PC-3 (cell line): ENCODE results near the gene GAB4. TPM values are rescaled to one million over a fixed set of nuclear protein-coding genes. Genes with fewer than 3 reads are reported as not detected.

Source experiments
- ATAC-seq: fragments of 200-7000 bp; cut with Tn5 transposase; 2 replicates; pipeline ENCODE4 v1.9.1; 2020; ENCODE audit warnings: mild to moderate bottlenecking, moderate library complexity
- BruUV-seq: library from RNA; stranded (reverse); fragments of 400-500 nt; replicated peaks from 2 replicates; lab custom pipeline; 2021; lab: Mats Ljungman, UMichigan
- CTCF ChIA-PET: fragments of 300-600 bp; sonication (Branson Sonifier 250); formaldehyde crosslinking; loops from one replicate; lab custom pipeline; 2022; ENCODE audit warnings: antibody characterized with exemption; lab: Charles Lee
- POLR2A ChIA-PET: fragments of 300-600 bp; sonication (Branson Sonifier 250); formaldehyde crosslinking; loops from one replicate; lab custom pipeline; 2022; ENCODE audit warnings: antibody characterized with exemption; ENCODE audit not compliant: unreplicated experiment; lab: Charles Lee
- DNase-seq: peaks from one replicate; pipeline ENCODE4 v3.0.0-alpha.2; 2015
- H2AFZ ChIP-seq: fragments of 300-600 bp; sonication (generic); 2 replicates; pipeline ENCODE4 v1.6.0; 2016; ENCODE audit warnings: antibody characterized with exemption, low read length
- H3F3A ChIP-seq: fragments of 300-600 bp; sonication (generic); one replicate; pipeline ENCODE4 v1.6.0; 2017; ENCODE audit warnings: antibody characterized with exemption, low read length, control low read depth, mild to moderate bottlenecking; ENCODE audit not compliant: unreplicated experiment
- H3K27ac ChIP-seq: fragments of 300-600 bp; sonication (generic); 2 replicates; pipeline ENCODE4 v1.5.1; 2016; ENCODE audit warnings: mild to moderate bottlenecking, low read length
- H3K27me3 ChIP-seq: fragments of 300-600 bp; sonication (generic); 2 replicates; pipeline ENCODE4 v1.6.1; 2016; ENCODE audit warnings: low read length, mixed read lengths
- H3K36me3 ChIP-seq: fragments of 300-600 bp; sonication (generic); 2 replicates; pipeline ENCODE4 v1.6.1; 2016; ENCODE audit warnings: low read depth, mixed run types, low read length, mixed read lengths
- H3K4me1 ChIP-seq: fragments of 300-600 bp; sonication (generic); 2 replicates; pipeline ENCODE4 v1.5.1; 2016; ENCODE audit warnings: low read length; ENCODE audit not compliant: insufficient read depth
- H3K4me2 ChIP-seq: fragments of 300-600 bp; sonication (generic); 2 replicates; pipeline ENCODE4 v1.6.0; 2016; ENCODE audit warnings: low read length
- H3K4me3 ChIP-seq: fragments of 300-600 bp; sonication (generic); 2 replicates; pipeline ENCODE4 v1.5.1; 2016; ENCODE audit warnings: mild to moderate bottlenecking, low read length, mixed read lengths
- H3K79me2 ChIP-seq: fragments of 300-600 bp; sonication (generic); 2 replicates; pipeline ENCODE4 v1.6.1; 2017; ENCODE audit warnings: low read length, mixed read lengths
- H3K9ac ChIP-seq: fragments of 300-600 bp; sonication (generic); 2 replicates; pipeline ENCODE4 v1.6.0; 2016; ENCODE audit warnings: mild to moderate bottlenecking, low read length
- H3K9me2 ChIP-seq: fragments of 300-600 bp; sonication (generic); replicated peaks from 2 replicates; pipeline ENCODE4 v1.6.1; 2016; ENCODE audit warnings: mixed run types, low read length, mixed read lengths
- H3K9me3 ChIP-seq: fragments of 300-600 bp; sonication (generic); 2 replicates; pipeline ENCODE4 v1.6.1; 2016; ENCODE audit warnings: low read length, mixed read lengths
- H4K20me1 ChIP-seq: fragments of 300-600 bp; sonication (generic); 2 replicates; pipeline ENCODE4 v1.6.1; 2016; ENCODE audit warnings: low read length, mixed read lengths
- EZH2 ChIP-seq: fragments of 300-600 bp; sonication (generic); IDR thresholded peaks from one replicate; pipeline ENCODE4 v1.6.1; 2017; ENCODE audit warnings: antibody characterized with exemption, mild to moderate bottlenecking, low read length; ENCODE audit not compliant: unreplicated experiment
- EZH2phosphoT487 ChIP-seq: fragments of 300-600 bp; sonication (generic); IDR thresholded peaks from 2 replicates; pipeline ENCODE4 v1.6.1; 2018; ENCODE audit warnings: mild to moderate bottlenecking, antibody characterized with exemption, low read length, borderline replicate concordance
- intact Hi-C: fragments of 100-400 bp; cut with micrococcal nuclease; formaldehyde crosslinking; loops from 2 replicates; pipeline ENCODE4 v1.9.0; 2023
- total RNA-seq: library from RNA; depleted of rRNA; stranded (reverse); fragments of >200 nt; gene quantifications from 2 replicates; pipeline ENCODE4 v1.2.3, GENCODE V29; 2014
- TF ChIP-seq, protein P1 (sequence below): fragments of 300-600 bp; sonication (generic); conservative IDR thresholded peaks from 2 replicates; pipeline ENCODE4 v1.5.1; 2017; ENCODE audit warnings: antibody characterized with exemption, low read depth, mild to moderate bottlenecking, low read length

Gene GAB4
- total RNA-seq, 1 experiment from 2014 or later: not detected

DNA sequence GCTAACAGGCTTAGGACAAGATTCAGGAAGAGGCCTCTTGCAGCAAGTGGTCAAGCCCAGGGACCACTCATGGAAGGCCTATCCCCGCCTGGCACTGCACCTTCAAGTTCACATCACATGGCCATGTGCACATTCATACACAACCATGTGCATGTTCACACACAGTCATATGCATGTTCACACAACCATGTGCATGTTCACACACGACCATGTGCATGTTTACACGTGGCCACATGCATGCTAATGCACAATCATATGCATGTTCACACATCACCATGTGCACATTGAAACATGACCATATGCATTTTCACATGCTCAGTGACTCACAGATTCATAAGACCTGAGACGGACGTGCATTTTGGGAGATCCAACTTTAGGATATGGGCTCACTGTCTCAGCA is 48.0 kb upstream of the GAB4 start:
- H3K36me3 ChIP-seq: no peaks in the 10 kb centered on the region
- ATAC-seq (no peak), DNase-seq (no peak)
- intact Hi-C loops: no loop called here
- H3K27ac ChIP-seq: no peak overlapping the region
- no peaks in the 10 kb centered on the region for H3K9me3 ChIP-seq
- H4K20me1 ChIP-seq: no peaks in the 10 kb centered on the region
- no peaks in the 10 kb centered on the region for H3K9me2 ChIP-seq
- H3F3A ChIP-seq: no peaks in the 10 kb centered on the region
- H3K4me3 ChIP-seq: no peak overlapping the region
- no peak overlapping the region for H2AFZ ChIP-seq
- no TSS peak for BruUV-seq
- H3K9ac ChIP-seq: no peak overlapping the region
- TF ChIP-seq EZH2 (no peak), EZH2phosphoT487 (no peak)
- TF ChIP-seq, protein P1, sequence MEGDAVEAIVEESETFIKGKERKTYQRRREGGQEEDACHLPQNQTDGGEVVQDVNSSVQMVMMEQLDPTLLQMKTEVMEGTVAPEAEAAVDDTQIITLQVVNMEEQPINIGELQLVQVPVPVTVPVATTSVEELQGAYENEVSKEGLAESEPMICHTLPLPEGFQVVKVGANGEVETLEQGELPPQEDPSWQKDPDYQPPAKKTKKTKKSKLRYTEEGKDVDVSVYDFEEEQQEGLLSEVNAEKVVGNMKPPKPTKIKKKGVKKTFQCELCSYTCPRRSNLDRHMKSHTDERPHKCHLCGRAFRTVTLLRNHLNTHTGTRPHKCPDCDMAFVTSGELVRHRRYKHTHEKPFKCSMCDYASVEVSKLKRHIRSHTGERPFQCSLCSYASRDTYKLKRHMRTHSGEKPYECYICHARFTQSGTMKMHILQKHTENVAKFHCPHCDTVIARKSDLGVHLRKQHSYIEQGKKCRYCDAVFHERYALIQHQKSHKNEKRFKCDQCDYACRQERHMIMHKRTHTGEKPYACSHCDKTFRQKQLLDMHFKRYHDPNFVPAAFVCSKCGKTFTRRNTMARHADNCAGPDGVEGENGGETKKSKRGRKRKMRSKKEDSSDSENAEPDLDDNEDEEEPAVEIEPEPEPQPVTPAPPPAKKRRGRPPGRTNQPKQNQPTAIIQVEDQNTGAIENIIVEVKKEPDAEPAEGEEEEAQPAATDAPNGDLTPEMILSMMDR: no peak
- no peaks in the 10 kb centered on the region for H3K4me1 ChIP-seq
- POLR2A ChIA-PET: no interaction called here
- H3K79me2 ChIP-seq: no peaks in the 10 kb centered on the region
- CTCF ChIA-PET: no interaction called here
- H3K4me2 ChIP-seq: no peak overlapping the region
- H3K27me3 ChIP-seq: peaks cover 2% of the 10 kb centered on the region; the same call in 1 of the 2 replicates

DNA sequence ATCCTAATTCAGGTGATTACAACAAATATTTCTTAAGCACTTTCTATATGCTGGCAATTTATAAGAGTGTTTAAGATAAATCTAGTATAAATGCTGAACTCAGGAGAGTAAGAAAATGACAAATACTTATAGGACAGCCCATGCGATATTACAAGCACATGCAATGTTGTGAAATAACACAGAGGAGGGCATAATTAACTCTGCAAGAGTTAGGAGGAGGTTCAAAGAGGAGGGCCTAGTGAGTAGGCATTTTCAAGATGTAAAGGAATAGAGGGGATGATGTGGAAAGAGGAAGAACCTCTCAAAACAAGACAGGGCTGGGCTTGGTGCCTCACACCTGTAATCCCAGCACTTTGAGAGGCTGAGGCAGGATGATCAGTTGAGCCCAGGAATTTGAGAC is 39.6 kb upstream of the GAB4 start:
- no TSS peak for BruUV-seq
- Histone ChIP-seq H3K4me2 (no peak overlapping the region), H3K36me3 (no peaks in the 10 kb centered on the region), H3K4me3 (no peak overlapping the region), H3F3A (no peaks in the 10 kb centered on the region), H3K79me2 (no peaks in the 10 kb centered on the region), H3K27me3 (no peaks in the 10 kb centered on the region), H3K9me2 (no peaks in the 10 kb centered on the region), H3K27ac (no peak overlapping the region), H4K20me1 (no peaks in the 10 kb centered on the region), H2AFZ (no peak overlapping the region), H3K4me1 (no peaks in the 10 kb centered on the region), H3K9ac (no peak overlapping the region), H3K9me3 (no peaks in the 10 kb centered on the region)
- ChIA-PET POLR2A (no interaction called here), CTCF (no interaction called here)
- no peak for ATAC-seq
- intact Hi-C loops: no loop called here
- TF ChIP-seq, protein P1: no peak
- TF ChIP-seq EZH2 (no peak), EZH2phosphoT487 (no peak)
- DNase-seq: no peak

DNA sequence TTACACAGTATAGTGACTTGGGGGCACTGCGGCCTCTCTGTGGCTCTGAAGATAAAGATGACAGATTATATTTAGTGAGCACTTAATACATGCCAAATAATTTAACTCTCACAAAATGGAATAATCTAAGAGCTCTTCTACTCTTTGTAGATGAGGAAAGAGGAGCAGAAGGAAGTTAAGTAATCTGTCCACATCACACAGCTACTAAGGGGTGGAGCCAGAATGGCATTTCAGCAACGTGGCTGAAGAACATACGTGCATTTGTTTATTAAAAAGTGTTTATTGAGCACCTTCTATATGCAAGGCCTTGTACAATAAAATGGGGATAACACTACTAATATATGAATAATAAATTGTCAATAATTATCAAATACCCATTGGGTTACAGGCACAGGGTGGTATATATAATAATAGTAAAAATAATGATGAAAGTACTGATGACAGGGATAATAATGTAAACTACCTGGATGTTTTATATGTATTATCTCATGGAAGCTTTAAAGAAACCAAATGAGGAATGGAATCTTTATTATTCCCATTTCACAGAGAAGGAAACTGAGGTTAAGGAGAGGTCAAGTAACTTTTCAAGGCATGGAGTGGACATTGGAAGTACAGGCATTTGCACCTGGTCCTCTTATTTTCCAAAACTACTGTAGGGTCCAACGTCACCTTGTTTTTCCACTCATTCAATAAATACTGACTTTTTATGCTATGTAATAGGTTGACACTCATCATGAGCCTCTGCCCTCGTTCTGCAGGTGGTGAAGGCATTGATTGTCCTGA is 38.7 kb upstream of the GAB4 start:
- H2AFZ ChIP-seq: no peak overlapping the region
- POLR2A ChIA-PET: no interaction called here
- H3K36me3 ChIP-seq: no peaks in the 10 kb centered on the region
- H3K27ac ChIP-seq: no peak overlapping the region
- H3K79me2 ChIP-seq: no peaks in the 10 kb centered on the region
- no peaks in the 10 kb centered on the region for H4K20me1 ChIP-seq
- intact Hi-C loops: no loop called here
- DNase-seq (no peak), ATAC-seq (no peak)
- H3F3A ChIP-seq: no peaks in the 10 kb centered on the region
- no peak overlapping the region for H3K4me3 ChIP-seq
- H3K9ac ChIP-seq: no peak overlapping the region
- BruUV-seq: no TSS peak
- H3K27me3 ChIP-seq: no peaks in the 10 kb centered on the region
- TF ChIP-seq, protein P1: no peak
- no peak for TF ChIP-seq EZH2
- no peaks in the 10 kb centered on the region for H3K4me1 ChIP-seq
- H3K4me2 ChIP-seq: no peak overlapping the region
- no peaks in the 10 kb centered on the region for H3K9me3 ChIP-seq
- CTCF ChIA-PET: no interaction called here
- H3K9me2 ChIP-seq: no peaks in the 10 kb centered on the region
